Measurements from ENCODE around the gene MAPKAPK3.
A peak's percentile ranks its signal among the peaks of the same experiment; 100 is the strongest.
"Not testable (repeated sequence)": the region's sequence is repeated elsewhere in the genome, so short reads cannot be mapped to it uniquely, and the experiment has no call there.

Gene MAPKAPK3

GRCh38 chr3:50658416-50658815 is 41.5 kb downstream of the MAPKAPK3 start:
- no peak for DNase-seq

- no peak for DNase-seq
Measured at GRCh38 chr3:50658831-50659230, 41.9 kb downstream of the MAPKAPK3 start.

- DNase-seq, result no peak
Measured at GRCh38 chr3:50660386-50660785, 43.4 kb downstream of the MAPKAPK3 start.

DNA sequence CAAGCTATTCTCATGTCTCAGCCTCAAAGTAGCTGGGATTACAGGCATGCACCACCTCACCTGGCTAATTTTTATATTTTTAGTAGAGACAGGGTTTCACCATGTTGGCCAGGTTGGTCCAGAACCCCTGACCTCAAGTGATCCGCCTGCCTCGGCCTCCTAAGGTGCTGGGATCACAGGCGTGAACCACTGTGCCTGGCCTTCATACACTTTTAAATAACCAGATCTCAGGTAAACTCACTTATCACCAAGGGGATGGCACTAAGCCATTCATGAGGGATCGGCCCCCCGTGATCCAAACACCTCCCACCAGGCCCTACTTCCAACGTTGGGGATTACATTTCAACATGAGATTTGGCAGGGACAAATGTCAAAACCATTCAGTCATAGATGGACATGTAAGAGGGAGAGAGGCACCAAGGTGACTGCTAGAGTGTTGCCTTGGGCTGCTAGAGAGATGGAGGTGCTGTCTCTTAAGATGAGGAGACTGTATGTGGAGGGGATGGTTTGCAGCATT is 44.4 kb downstream of the MAPKAPK3 start:
- DNase-seq, result no peak

DNA sequence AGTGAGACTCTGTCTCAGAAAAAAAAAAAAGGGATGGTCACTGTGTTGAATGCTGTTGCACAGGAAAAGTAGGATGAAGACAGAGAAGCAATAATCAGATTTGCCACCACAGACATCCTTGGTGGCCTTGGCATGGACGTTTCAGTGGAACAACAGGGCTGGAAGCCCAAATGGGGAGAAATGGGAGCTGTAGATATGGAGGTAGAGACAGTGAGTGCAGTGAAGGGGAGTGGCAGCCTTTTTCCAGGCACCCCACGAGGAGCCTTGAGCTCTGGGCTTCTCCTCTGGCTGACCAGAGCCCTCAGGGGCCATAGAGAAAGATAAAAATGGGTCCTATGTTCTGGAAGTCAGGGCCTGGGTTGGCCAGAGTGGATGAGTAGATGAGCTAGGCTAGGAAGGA is 45.5 kb downstream of the MAPKAPK3 start:
- DNase-seq, result no peak

GRCh38 chr3:50665081-50665840 is 48.3 kb downstream of the MAPKAPK3 start:
- no peak for DNase-seq

DNA sequence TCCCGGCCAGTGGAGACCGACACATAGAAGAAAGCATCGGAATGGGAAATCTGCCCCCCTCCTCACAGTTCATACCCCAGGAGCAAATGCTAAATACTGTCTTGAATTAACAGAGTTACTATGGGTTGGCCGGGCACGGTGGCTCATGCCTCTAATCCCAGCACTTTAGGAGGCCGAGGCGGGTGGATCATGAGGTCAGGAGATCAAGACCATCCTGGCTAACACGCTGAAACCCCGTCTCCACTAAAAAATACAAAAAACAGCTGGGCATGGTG is 48.8 kb downstream of the MAPKAPK3 start:
- not testable (repeated sequence) for DNase-seq

DNA sequence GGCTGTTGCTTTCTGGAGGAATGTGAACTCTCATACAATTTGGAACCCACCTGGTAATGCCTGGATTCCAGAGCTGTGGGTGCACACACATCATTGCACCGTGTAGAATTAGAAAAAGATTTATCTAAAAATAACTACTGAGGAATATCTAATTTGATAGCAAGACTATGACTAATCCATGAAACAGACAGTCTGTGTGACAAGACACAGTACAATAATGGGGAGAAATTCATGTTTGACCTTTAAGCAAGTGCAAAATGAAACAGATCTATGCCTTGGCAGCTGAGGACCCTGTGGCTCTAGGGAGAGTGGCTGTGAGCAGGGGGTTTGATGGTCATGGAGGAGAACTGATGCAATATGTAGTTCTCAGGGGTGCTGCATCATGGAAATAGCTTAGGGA is 49.9 kb downstream of the MAPKAPK3 start:
- no peak for DNase-seq

DNA sequence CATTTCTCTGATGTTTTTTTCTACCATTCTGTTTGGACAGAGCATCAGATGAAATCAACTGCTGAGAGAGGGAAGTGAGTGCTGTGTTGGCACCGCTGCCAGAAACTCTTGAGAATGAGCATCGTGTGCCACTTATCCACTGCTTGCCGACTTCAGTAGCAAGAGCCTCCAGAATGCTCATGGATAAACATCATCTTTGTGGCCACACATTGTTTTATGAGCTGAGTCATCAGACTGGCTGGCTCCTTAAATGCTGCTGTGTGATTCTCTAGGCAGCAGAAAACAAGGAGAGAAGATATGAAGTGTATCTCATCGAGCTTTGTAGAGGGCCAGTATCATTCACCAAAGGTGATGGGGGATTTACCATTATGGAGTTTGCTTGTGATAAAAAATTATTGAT is 54.4 kb downstream of the MAPKAPK3 start:
- DNase-seq, result no peak

- no peak for DNase-seq
Measured at GRCh38 chr3:50672656-50673055, 55.7 kb downstream of the MAPKAPK3 start.

DNA sequence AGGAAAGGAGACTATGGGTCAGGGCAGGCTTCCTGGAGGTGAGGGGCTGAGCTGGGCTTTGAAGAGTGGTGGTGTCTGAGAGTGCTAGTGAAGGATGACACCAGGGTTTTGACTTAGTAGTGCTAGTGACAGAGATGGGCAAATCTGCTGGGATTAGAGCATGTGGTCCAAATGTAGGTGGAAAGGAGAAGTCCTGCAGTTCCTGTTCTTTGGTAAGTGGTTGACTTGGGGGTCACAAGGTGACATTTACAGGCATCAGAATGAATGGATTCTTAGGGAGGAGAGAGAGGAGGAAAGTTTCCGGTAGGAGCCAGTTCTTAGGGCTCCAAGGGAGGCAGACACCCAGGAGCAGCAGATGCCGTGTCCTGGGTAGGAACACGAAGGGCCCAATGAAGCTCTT is 57.0 kb downstream of the MAPKAPK3 start:
- DNase-seq, result no peak

DNA sequence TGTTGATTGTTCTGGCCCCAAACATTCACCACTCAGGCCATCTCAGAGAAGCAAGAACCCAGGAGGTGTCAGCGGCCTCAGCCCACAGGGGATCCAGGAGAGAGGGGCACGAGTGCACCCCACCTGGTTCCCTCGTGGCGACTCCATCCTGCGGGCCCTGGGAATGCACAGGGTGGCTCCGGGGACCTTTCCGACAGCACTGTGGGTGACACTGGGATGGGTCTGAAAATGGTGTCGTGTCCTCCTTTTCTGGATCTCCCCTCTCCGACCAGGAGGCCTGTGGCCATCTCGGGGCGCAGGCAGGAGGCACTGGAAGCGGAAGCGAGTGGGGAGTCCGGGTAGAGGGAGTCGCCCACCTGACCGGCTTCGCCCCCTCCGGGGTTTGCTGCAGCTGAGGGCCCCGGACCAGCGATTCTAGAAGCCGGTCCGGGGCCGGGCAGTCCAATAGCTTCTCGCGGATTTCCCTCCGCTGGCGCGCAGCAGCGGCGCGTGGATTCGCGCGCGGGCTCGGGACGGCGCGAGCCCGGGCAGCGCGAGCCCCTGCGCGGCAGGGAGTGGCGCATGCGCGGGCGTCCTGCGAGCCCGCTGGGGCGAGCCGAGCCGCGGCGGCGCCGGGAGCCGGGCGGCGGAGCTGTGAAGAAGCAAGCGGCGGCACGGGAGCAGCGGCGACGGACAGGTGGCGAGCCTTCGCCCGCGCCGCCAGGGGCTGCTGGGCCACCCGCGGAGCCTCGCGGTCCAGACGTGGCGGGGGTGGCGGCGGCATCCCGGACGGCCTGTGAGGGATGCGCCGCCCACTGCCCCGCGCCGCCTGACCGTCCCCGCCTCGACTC is 57.6 kb downstream of the MAPKAPK3 start, which contains the start of gene DOCK3:
Gene DOCK3 (plus strand): TSS at position 579 of the 830 bp plus-strand sequence. CDS start 337 bp downstream, outside the sequence.
- peak; percentile 63 for DNase-seq

DNA sequence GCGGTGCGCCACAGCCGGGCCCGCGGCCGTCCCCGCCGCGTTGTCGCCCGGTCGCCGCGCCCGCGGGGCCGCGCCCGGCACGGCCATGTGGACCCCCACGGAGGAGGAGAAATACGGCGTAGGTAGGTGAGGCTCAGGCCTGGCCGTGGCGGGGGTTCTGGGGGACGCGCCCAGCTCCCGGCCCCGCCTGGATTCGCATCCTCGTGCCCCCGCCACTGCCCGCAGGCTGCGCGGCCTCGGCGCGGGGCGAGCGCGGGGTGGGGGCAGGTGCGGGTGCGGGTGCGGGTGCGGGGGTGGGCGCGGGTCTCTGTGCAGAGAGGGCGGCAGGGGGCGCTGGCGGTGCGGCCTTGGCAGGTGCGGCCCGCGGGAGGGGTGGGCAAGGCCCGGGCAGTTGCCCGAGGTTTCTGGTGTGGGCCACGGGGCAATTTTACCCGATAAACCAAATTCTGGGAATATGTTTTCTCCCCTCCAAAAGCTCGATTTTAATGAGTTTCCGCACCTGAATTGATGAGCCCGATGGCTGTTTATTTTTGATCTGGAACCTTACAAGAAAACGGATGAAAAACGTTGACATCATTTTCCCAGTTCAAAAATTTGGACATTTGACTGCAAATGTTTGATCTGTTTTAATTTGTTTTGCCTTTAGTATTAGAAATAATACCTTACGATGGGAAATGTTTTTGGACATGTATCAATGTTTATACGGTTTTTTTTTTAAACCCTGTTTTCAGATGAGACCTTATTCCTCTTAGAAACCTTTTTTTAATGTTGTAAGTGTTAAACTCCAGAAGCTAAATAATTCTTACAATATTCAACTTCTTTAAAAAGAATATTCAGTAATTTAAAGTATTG is 58.5 kb downstream of the MAPKAPK3 start:
- DNase-seq, result no peak

- DNase-seq, result no peak
Measured at GRCh38 chr3:50676031-50676705, 59.2 kb downstream of the MAPKAPK3 start.

- DNase-seq, result no peak
Measured at GRCh38 chr3:50687127-50687751, 70.3 kb downstream of the MAPKAPK3 start.

GRCh38 chr3:50687916-50688315 is 71.0 kb downstream of the MAPKAPK3 start:
- DNase-seq, result no peak

- not testable (repeated sequence) for DNase-seq
Measured at GRCh38 chr3:50688602-50689001, 71.7 kb downstream of the MAPKAPK3 start.

DNA sequence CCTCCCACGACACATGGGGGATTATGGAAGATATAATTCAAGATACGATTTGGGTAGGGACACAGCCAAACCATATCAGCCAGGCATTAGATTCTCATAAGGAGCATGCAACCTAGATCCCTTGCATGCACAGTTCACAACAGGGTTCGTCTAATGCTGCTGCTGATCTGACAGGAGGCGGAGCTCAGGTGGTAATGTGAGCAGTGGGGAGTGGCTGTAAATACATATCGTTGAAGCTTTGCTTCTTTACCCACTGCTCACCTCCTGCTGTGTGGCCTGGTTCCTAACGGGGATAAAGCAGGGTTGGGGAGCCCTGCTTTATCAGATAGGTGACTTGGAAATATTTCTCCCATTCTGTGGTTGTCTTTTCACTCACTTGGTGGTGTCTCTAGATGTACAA is 72.6 kb downstream of the MAPKAPK3 start:
- no peak for DNase-seq

GRCh38 chr3:50695031-50695430 is 78.1 kb downstream of the MAPKAPK3 start:
- DNase-seq, result no peak

DNA sequence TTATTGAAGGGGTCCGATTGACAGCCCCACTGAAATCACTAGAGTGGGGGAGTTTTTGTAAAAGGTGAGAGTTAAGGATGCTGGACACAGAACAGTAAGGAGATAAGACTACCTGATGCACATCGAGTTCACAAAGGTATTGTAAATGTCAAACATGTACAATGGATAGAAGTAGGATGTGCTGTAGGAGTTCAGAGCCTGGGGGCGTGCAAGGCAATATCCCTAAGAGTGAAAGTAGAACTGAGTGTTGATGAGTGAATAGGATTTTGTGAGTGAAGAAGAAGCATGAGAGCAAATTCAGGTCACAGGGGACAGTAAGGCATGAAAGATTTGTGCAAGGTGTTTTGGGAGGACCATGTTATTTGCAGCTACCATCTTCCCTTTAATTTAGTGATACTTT is 79.3 kb downstream of the MAPKAPK3 start:
- no peak for DNase-seq

DNA sequence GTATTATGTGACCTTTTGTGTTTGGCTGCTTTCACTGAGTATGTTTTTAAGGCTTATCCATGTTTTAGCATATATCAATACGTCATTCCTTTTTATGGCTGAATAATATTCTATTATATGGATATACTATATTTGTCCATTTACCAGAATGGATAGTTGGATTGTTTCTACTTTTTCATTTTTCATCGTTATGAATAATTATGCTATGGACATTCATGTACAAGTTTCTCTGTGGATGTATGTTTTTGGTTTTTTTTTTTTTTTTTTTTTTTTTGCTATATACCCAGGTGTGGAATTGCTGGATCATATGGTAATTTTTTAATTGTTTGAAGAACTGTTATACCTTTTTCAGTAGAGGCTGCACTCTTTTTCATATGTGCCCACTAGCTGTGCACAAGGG is 81.3 kb downstream of the MAPKAPK3 start:
- no peak for DNase-seq

Measured in CD4-positive, alpha-beta T cell treated with Interleukin-15 for 1 hour (primary cell).